Measurements from ENCODE around the gene RAD51B.

RAD51B gene

DNA sequence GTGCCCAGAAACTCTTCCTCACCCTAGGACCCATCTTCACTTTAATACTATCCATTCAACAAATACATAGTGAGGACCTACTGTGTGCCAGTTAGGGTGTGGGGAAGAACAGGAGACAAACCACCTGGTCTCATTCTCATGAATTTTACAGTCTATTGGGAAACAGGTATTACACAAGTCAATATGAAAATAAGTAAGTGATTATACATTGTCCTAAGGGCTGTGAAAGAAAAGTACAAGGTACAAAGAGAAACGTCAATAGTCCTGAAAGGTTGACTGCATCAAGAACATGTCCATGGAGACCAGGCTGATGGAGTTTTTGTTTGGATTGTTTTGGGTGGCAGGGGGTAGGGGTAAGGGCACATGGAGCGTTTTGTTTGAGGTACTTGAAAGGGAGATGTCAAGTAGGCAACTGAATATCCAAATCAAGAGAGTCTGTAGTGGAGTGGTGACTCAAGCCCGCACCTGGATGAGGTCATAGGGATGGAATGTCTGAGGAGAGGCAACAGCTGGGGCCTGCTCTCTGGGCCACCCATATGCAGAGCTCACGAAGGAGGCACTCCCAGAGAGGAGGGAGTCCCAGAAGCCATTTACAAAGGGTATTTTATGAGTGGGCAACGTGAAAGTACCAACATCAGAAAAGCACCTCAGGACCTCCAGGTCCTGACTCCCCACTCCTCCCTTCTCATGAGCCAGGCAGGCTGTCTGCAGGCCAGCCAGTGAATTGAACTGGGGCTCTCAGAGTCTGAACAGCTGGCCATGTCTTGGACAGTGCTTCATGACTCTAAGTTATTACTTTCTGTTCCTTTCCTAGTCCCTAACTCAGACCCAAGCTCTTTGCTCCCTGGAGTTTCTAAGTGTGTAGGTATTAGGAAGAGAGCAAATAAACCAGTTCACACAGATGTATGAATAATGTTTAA is 701.3 kb downstream of the RAD51B start:
- no peak for DNase-seq (ENCODE audit: low read depth in 1 of 2, low spot score in 1 of 2)
- TF ChIP-seq, protein P1, sequence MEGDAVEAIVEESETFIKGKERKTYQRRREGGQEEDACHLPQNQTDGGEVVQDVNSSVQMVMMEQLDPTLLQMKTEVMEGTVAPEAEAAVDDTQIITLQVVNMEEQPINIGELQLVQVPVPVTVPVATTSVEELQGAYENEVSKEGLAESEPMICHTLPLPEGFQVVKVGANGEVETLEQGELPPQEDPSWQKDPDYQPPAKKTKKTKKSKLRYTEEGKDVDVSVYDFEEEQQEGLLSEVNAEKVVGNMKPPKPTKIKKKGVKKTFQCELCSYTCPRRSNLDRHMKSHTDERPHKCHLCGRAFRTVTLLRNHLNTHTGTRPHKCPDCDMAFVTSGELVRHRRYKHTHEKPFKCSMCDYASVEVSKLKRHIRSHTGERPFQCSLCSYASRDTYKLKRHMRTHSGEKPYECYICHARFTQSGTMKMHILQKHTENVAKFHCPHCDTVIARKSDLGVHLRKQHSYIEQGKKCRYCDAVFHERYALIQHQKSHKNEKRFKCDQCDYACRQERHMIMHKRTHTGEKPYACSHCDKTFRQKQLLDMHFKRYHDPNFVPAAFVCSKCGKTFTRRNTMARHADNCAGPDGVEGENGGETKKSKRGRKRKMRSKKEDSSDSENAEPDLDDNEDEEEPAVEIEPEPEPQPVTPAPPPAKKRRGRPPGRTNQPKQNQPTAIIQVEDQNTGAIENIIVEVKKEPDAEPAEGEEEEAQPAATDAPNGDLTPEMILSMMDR (IDR thresholded peaks at IDR 0.05; ENCODE audit: insufficient read depth, low read length): no peak
- no peak for TF ChIP-seq SPI1 (IDR thresholded peaks at IDR 0.05; ENCODE audit: borderline replicate concordance, low read depth)
- TF ChIP-seq GABPA (IDR thresholded peaks at IDR 0.05; ENCODE audit: low read depth): no peak

DNA sequence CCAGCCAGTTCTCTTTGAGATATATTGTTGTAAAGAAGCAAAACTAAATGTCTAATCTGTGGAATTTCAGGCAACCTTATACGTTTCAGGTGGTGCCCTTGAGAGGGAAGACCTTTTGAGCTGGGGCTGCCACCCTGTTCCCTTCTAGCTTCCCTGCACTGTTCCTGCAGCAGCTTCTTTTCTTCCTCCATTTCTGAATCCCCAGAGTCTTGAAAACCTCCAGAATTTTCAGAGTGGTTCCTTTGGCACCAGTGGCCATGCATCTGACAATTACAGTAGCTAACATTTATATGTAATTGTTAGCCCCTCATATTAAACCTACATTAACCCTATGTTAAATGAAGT is 702.0 kb downstream of the RAD51B start:
- no peak overlapping the region for H3K4me3 ChIP-seq (replicated peaks; ENCODE audit: insufficient read depth, low read length)
- DNase-seq (ENCODE audit: low read depth in 1 of 2, low spot score in 1 of 2): no peak
- H3K27me3 ChIP-seq (ENCODE audit: insufficient read depth, poor library complexity, severe bottlenecking): no peaks in the 10 kb centered on the region
- TF ChIP-seq REST (IDR thresholded peaks at IDR 0.05; ENCODE audit: insufficient replicate concordance, low read depth) (no peak), SPI1 (IDR thresholded peaks at IDR 0.05; ENCODE audit: borderline replicate concordance, low read depth) (no peak), GABPA (IDR thresholded peaks at IDR 0.05; ENCODE audit: low read depth) (no peak), POLR2AphosphoS5 (IDR thresholded peaks at IDR 0.05; ENCODE audit: low read depth) (no peak)
- TF ChIP-seq, protein P1 (IDR thresholded peaks at IDR 0.05; ENCODE audit: insufficient read depth, low read length): no peak
- H3K27ac ChIP-seq (replicated peaks): no peak overlapping the region

More for the DNA sequence above, 701.3 kb downstream of the RAD51B start:
- no peak overlapping the region for H3K27ac ChIP-seq (replicated peaks)
- H3K4me3 ChIP-seq (replicated peaks; ENCODE audit: insufficient read depth, low read length): no peak overlapping the region
- H3K27me3 ChIP-seq (ENCODE audit: insufficient read depth, poor library complexity, severe bottlenecking): no peaks in the 10 kb centered on the region

DNA sequence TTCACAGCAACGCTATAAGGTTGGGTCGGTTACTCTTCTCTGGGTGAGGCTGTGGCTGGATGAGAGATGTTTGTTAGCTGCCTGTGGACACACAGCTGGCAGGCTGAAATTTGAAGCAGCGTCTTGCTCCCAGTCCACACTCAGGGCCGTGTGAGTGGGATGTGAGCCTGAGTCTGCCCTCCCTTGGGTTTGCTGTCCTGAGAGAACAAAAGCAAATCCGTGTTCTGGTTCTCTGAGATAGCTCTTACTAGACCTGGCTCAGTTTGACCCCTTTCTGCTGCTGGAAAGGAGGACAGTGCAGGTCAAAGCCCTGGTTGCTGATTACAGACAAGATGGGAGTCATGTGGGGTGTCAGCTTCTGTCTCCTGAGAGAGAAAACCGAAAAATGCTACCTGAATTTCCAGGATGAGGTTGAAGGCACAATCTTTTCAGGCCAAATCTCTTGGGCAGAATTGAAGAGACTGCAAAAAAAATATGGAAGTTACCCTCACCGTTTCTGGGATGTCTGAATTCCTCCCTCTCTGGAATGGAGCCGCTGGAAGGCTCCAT is 702.5 kb downstream of the RAD51B start:
- no peak overlapping the region for H3K4me3 ChIP-seq (replicated peaks; ENCODE audit: insufficient read depth, low read length)
- no peak overlapping the region for H3K27ac ChIP-seq (replicated peaks)
- TF ChIP-seq POLR2AphosphoS5 (IDR thresholded peaks at IDR 0.05; ENCODE audit: low read depth) (no peak), GABPA (IDR thresholded peaks at IDR 0.05; ENCODE audit: low read depth) (no peak), SPI1 (IDR thresholded peaks at IDR 0.05; ENCODE audit: borderline replicate concordance, low read depth) (no peak), REST (IDR thresholded peaks at IDR 0.05; ENCODE audit: insufficient replicate concordance, low read depth) (no peak)
- TF ChIP-seq, protein P1 (IDR thresholded peaks at IDR 0.05; ENCODE audit: insufficient read depth, low read length): no peak
- no peaks in the 10 kb centered on the region for H3K27me3 ChIP-seq (ENCODE audit: insufficient read depth, poor library complexity, severe bottlenecking)
- DNase-seq (ENCODE audit: low read depth in 1 of 2, low spot score in 1 of 2): no peak

Data from HL-60 (cell line).